C4-2B (cell line): ENCODE measurements around the gene HTR3C.

Experiments used
- CTCF ChIP-seq: fragments of 450-650 bp; conservative IDR thresholded peaks from 2 replicates; pipeline ENCODE4 v1.5.1; 2017; ENCODE audit warnings: mild to moderate bottlenecking
- ZFX ChIP-seq: fragments of 450-650 bp; IDR thresholded peaks from 2 replicates; pipeline ENCODE4 v1.6.1; 2017

GRCh38 chr3:184003187-184003967, 49.5 kb upstream of the HTR3C start:
- TF ChIP-seq CTCF (no peak), ZFX (no peak)
